ENCODE data around the gene GAS2L2.
A peak's percentile ranks its signal among the peaks of the same experiment; 100 is the strongest.

GAS2L2 gene

DNA sequence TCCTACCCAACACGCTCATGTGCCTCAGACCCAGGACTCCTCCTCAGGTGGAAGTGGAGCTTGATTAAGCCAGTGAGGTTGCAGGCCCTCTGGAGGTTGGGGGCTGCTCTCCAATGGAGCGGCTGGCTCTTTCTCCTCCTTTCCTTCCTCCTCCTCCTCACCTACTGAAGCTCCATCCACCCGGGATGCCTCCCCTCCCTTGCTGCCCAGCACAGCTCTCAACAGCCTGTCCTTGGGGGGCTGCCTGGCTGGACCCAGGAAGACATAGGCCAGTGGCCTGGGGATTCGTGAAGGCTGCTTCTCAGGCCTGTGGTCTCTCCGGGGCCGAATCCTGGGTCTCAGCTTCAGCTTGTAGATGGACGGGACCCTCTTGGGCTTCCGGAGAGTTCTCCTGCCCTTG is 8.2 kb downstream of the GAS2L2 start:
- no peak for DNase-seq

GRCh38 chr17:35743626-35744328 is 9.3 kb downstream of the GAS2L2 start:
- DNase-seq: no peak

- DNase-seq: no peak
Measured at GRCh38 chr17:35742896-35743477, 10.1 kb downstream of the GAS2L2 start.

DNA sequence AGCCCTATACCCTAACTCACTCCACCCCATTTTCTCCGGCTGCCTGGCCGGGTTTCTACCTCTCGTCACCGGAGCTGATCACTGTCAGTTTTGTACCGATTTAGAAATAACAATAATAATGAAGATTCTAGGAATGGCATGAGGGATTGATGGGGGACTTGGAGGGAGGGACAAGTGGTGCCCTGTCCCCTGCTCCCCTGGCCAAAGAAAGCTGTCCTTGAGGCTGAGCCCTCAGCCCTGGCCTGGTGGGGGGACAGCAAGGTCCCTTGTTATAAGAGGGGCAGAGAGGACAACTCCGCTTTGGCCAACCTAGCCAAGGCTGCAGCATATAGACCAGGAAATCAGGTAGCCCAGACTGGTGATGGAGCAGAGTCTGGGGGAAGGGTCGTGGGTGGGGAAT is 10.5 kb downstream of the GAS2L2 start:
- DNase-seq: no peak

DNA sequence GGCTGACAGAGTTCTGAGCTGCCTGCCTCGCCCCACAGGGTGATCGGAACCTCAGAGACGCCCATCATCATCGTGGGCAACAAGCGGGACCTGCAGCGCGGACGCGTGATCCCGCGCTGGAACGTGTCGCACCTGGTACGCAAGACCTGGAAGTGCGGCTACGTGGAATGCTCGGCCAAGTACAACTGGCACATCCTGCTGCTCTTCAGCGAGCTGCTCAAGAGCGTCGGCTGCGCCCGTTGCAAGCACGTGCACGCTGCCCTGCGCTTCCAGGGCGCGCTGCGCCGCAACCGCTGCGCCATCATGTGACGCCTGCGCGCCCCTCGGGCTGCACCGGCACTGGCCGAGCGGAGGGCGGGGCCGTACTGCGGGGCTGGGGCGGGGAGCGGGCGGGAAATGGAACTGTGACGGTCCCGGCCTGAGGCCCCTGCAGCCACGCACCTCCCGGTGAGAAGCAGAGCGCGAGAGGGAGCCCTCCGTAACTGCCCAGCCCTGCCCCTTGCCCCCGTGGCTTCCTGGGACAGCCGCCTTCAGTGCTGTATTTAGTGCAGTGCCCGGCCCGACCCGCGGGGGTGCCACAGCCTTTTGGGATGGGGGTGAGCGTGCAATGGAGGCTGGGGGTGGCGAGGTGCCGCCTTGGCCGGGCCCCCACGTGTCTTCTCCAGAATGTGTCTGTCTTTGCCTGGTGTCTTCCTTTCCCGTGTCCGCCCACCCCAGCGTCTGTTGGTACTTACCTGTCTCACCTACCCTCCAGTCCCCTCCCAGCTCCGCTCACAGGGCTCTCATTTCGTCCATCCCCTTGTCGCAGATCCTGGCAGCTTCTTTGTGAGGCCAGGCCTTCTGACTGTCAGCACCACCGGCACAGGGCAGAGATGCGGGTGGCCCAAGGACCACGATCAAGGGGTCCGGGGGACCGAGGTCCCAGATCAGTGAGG is 11.8 kb downstream of the GAS2L2 start:
- DNase-seq: peak; percentile 39

DNA sequence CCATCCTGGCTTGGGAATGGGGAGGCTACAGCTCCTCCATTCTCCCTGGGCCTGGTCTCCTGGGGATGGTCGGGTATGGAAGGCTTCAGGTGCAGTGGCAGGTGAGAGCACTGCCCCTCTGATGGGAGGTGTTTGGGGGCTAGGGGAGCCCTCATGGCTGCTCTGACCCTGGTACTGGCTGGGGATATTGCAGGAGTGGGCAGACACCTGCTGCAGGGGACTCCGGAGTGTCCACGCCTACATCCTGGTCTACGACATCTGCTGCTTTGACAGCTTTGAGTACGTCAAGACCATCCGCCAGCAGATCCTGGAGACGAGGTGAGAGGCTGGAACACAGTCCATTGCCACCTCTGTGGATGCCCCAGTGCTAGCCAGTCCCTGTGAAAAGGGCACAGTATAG is 12.8 kb downstream of the GAS2L2 start:
- no peak for DNase-seq

- no peak for DNase-seq
Measured at GRCh38 chr17:35738519-35739133, 14.4 kb downstream of the GAS2L2 start.

DNA sequence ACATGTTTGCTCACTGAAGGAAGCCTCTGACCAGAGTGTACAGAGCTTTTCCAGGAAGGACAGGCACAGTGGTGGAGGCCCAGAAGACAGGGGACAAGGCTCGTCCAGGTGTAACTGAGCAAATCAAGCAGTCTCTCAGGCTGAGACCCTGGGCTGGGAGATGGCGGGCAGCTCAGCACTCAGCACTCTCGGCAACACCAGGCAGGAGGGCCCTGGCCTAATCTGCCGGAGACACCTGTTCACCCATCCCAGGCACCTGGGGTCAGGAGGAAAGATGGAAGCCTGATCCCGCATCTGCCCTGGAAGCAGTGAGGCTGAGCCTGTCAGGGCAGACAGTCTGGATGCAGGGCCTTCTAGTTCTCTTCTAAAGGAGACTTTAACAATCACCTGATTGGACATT is 16.8 kb downstream of the GAS2L2 start:
- DNase-seq: no peak

DNA sequence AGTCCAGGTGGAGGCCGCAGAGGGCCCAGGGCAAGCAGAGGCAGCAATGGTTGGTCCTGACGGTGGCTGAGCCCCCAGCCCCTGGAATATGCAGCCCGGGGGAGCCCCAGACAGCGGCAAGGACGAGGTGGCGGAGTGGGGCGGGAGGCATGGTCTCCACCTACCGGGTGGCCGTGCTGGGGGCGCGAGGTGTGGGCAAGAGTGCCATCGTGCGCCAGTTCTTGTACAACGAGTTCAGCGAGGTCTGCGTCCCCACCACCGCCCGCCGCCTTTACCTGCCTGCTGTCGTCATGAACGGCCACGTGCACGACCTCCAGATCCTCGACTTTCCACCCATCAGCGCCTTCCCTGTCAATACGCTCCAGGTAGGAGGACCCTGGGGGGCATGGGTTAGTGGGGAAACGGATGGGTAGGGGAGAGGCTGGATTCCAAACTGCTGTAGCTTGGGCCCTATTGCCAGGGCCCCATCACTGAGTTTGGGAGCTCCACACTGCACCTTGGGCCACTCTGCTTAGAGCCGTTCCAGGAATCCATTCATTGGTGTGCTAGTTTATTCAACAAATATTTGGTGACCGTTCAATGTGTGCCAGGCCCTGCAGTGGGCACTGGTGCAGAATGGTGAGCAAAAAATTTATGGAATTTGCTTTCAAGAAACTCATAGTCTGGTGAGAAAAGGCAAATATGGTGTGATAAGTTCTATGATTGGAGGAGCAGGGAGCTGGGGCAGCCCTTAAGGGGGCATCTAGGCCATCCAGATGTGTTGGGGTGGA is 17.8 kb downstream of the GAS2L2 start:
- no peak for DNase-seq

DNA sequence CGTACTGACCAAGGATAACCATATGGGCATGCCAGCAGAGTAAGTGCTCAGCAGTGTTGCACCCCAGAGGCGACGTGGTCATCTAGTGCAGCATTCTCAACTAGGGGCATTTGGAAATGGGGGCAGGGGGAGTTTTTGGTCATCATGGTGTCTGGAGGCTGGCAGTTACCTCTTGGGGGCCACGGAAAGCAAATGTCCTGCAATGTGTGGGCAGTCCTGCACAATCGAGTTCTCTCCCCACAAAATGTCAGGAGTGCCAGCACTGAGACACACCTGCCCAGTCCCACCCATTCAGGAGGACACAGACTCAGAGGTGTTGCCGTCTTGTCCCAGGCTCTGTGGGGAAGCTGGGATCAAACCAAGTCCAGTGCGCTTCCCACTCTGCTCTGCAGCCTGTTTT is 18.6 kb downstream of the GAS2L2 start:
- no peak for DNase-seq

DNA sequence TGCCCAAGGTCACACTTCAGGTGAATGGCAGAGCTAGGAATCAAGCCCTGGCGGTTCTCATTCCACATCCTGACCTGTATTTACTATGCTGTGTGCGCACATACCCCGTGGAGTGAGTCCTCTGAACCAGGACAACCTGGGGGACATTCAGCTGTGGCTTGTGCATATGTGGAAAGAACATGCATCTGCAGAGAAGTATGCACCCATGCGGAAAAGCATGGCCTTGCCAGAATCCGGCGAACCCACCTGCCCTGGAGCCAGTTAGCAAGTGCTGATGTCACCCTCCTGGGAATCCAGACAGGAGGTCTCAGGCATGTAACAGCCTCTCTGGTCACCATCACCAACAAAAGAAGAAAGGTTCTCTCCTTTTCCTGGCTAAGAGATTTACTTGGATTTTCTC is 19.7 kb downstream of the GAS2L2 start:
- DNase-seq: no peak

- no peak for DNase-seq
Measured at GRCh38 chr17:35732806-35733136, 20.3 kb downstream of the GAS2L2 start.

DNA sequence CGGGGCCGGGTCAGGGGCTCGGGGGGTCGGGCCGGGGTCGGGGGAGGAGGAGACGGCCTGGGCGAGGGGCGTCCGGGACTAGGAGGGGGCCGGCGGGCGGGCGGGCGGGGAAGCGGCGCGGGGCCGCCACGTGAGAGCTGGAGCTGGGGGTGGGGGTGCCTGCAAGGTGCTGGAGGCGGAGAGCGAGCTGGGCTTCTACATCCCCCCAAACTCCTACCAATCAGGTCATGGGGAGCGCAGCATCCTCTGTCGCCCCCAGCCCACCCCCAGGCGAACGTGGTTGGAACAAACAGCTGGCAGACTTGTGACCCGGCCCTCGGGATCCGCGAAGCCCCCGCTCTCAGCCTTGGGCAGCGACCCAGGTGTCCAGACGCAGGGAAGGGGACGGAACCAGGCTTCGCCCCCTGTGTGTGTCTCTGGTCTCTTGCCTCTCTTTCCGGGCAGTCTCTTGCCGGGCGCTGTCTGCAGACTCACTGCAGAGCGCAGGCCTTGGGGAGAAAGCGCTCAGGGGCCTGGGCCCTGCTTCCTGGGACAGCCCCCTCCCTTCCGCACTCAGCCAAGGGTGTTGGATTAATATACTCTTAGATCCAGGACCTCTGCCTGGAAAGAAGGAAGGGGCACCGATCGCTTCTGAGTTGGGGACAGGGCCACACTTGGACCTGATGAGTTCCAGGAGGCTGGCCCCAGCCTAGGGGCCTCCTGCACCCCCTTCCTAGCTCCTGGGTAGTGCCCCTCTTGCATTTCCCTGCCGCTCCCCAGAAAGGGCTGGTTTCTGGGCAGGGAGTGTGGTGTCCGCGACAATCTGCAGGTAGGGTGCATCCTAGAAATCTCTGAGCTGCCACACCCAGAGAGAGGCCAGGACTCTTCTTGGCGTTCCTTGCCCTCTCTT is 20.9 kb downstream of the GAS2L2 start:
- no peak for DNase-seq

DNA sequence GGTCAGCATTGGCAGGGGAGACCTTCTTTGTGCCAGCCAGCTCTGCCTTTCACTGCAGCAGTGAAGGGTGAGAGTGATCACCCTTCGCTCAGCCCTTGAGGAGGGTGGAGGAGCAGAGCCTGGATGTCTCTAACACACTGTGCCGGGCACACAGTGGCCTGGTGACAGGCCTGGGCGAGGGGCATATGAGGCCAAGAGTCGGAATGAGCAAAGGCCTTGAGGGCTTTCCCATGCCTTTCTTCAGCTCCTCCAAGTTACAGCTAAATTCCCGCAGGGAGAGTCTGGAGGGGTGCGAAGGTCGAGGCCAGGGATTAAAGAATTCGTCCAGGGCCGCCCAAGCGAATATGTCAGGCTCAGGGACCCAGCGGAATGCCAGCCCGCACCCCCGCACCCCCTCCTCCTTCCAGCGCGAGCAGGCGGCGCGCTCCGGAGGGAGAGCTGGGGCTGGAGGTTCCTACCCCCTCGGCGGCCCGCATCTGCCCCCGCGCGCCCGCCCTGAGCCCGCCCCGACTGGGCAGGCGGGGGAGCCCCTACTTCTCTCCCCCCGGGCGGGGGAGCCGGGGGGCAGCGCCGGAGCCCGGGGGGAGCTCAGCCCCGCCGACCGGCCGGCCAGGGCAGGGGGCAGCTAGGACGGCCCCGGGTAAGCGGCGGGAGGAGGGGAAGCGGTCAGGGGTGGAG is 21.7 kb downstream of the GAS2L2 start, which contains the start of gene RASL10B:
TSS of gene RASL10B (plus strand) at position 401 of the 678 bp plus-strand sequence. CDS start 3,546 bp downstream, outside the sequence.
- DNase-seq: no peak

- no peak for DNase-seq
Measured at GRCh38 chr17:35730400-35731005, 22.5 kb downstream of the GAS2L2 start.

GRCh38 chr17:35729405-35729833 is 23.6 kb downstream of the GAS2L2 start:
- no peak for DNase-seq

DNA sequence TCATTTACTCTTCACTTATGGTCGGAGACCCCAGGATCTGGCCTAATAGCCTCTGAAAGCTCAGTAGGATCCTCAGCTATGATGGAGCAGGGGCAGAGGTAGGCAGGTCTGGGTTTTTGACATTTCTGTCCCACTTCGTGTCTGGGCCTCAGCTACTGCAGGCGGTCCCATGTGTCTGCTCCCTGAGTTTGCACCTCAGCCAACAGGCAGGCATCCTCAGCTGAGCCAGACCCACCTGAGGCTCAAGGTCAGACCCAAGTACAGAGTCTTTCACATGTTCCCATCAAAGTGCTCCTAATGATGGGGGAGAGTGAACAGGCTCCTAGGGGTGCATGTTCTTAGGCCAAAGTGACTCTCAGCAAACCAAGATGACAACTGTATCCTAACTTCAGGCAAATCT is 24.5 kb downstream of the GAS2L2 start:
- no peak for DNase-seq

GRCh38 chr17:35727635-35728034 is 25.4 kb downstream of the GAS2L2 start:
- DNase-seq: no peak

- no peak for DNase-seq
Measured at GRCh38 chr17:35726953-35727460, 26.0 kb downstream of the GAS2L2 start.
